Astrocyte (in vitro differentiated cells and primary cell): Measurements from ENCODE around the gene DMRTA2. TPM values are rescaled to one million over a fixed set of nuclear protein-coding genes. Genes with fewer than 3 reads are reported as not detected.

Source experiments
- DNase-seq: peaks from one replicate; pipeline ENCODE4 v3.0.0-alpha.2; 2010; ENCODE audit warnings: low read depth
- FAIRE-seq: peaks from 2 replicates; lab custom pipeline; 2011; peaks lifted over from hg19 to GRCh38; lab: Jason Lieb, UNC
- H2AFZ ChIP-seq: 2 replicates; pipeline ENCODE4 v1.6.0; 2012; ENCODE audit warnings: low read depth, low read length, inconsistent platforms
- H3K27ac ChIP-seq: 2 replicates; pipeline ENCODE4 v1.5.1; 2011; ENCODE audit warnings: low read depth, low read length, inconsistent platforms
- H3K27me3 ChIP-seq: 2 replicates; pipeline ENCODE4 v1.6.0; 2011; ENCODE audit warnings: low read length, inconsistent platforms; ENCODE audit not compliant: insufficient read depth
- H3K36me3 ChIP-seq: 2 replicates; pipeline ENCODE4 v1.5.1; 2011; ENCODE audit warnings: low read length, inconsistent platforms; ENCODE audit not compliant: insufficient read depth
- H3K4me1 ChIP-seq: 2 replicates; pipeline ENCODE4 v1.5.1; 2011; ENCODE audit warnings: low read length, inconsistent platforms; ENCODE audit not compliant: insufficient read depth
- H3K4me2 ChIP-seq: 2 replicates; pipeline ENCODE4 v1.6.0; 2012; ENCODE audit warnings: low read length, inconsistent platforms
- H3K4me3 ChIP-seq: 2 replicates; pipeline ENCODE4 v1.5.1; 2011; ENCODE audit warnings: low read depth, mild to moderate bottlenecking, low read length, inconsistent platforms; ENCODE audit not compliant: insufficient read depth
- H3K79me2 ChIP-seq: 2 replicates; pipeline ENCODE4 v1.6.0; 2012; ENCODE audit warnings: mild to moderate bottlenecking, low read length, inconsistent platforms; ENCODE audit not compliant: insufficient read depth
- H3K9ac ChIP-seq: 2 replicates; pipeline ENCODE4 v1.6.0; 2012; ENCODE audit warnings: mild to moderate bottlenecking, low read length, inconsistent platforms
- H3K9me3 ChIP-seq: 2 replicates; pipeline ENCODE4 v1.5.1; 2012; ENCODE audit warnings: low read depth, mild to moderate bottlenecking, low read length, inconsistent platforms; ENCODE audit not compliant: insufficient read depth
- H4K20me1 ChIP-seq: 2 replicates; pipeline ENCODE4 v1.6.0; 2012; ENCODE audit warnings: low read length, inconsistent platforms; ENCODE audit not compliant: insufficient read depth
- H3K27ac Mint-ChIP-seq: one replicate; pipeline ENCODE4 v1.8.0; 2021; ENCODE audit warnings: mild to moderate bottlenecking, mixed read lengths; ENCODE audit not compliant: unreplicated experiment
- H3K27me3 Mint-ChIP-seq: one replicate; pipeline ENCODE4 v1.8.0; 2021; ENCODE audit warnings: low read depth, mixed read lengths; ENCODE audit not compliant: unreplicated experiment
- H3K36me3 Mint-ChIP-seq: one replicate; pipeline ENCODE4 v1.8.0; 2021; ENCODE audit warnings: low read depth, mixed read lengths; ENCODE audit not compliant: unreplicated experiment
- H3K4me1 Mint-ChIP-seq: one replicate; pipeline ENCODE4 v1.8.0; 2021; ENCODE audit warnings: low read depth, mixed read lengths; ENCODE audit not compliant: unreplicated experiment
- H3K4me3 Mint-ChIP-seq: one replicate; pipeline ENCODE4 v1.8.0; 2021; ENCODE audit warnings: mild to moderate bottlenecking, moderate library complexity, mixed read lengths; ENCODE audit not compliant: unreplicated experiment
- H3K9me3 Mint-ChIP-seq: one replicate; pipeline ENCODE4 v1.8.0; 2021; ENCODE audit warnings: mild to moderate bottlenecking, mixed read lengths; ENCODE audit not compliant: unreplicated experiment
- EZH2 ChIP-seq: IDR thresholded peaks from 2 replicates; pipeline ENCODE4 v1.6.1; 2012; ENCODE audit warnings: mild to moderate bottlenecking, low read length, inconsistent platforms; ENCODE audit not compliant: insufficient read depth
- total RNA-seq: library from RNA; stranded (reverse); gene quantifications from 2 replicates; pipeline ENCODE4 v1.2.1, GENCODE V29; 2021
- TF ChIP-seq, protein P1 (sequence below): IDR thresholded peaks from 2 replicates; pipeline ENCODE4 v1.5.1; 2011; ENCODE audit warnings: low read depth, mild to moderate bottlenecking, inconsistent platforms, low read length, moderate library complexity; ENCODE audit not compliant: insufficient read depth

Gene DMRTA2
- total RNA-seq, 1 donor from 2014 or later, result not detected

DNA sequence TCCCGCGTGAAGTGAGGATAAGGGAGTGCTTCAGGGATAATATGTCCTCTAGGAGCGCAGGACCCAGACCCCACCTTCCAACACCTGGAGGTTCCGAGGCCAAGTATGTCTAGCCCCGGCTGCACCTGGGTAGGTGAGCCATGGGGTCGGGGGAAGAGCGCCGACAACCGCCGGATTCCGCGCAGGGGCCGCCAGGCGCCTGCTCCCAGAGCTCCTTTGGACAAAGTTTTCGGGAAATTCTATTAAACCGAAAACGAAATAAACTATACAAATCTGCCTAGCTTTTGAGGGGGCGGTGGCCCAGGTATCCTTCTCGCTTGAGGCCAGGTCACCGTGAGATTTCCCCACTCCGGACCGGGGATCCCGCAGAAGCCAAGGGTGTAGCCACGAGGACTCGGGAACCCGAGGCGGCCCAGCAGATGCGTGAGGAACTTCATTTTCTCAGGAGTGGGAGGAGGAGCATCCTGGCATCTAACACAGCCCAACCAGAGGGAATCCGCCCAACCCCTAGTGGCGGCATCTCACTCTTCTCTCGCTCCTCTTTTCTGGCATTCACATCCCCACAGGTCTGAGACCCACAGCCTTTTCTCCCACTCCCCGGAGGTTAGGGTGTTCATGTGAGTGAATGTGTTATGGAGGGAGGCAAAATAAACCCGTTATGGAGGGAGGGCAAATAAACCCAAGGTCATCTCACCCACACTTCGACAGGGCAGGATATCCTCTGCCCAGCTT, 2.3 kb upstream of the DMRTA2 start:
- H3K9me3 ChIP-seq, result no peaks in the 10 kb centered on the region
- H3K4me3 Mint-ChIP-seq, result no peak overlapping the region
- H3K79me2 ChIP-seq, result peaks cover 16% of the 10 kb centered on the region
- TF ChIP-seq EZH2, result peak; percentile 29
- TF ChIP-seq, protein P1, sequence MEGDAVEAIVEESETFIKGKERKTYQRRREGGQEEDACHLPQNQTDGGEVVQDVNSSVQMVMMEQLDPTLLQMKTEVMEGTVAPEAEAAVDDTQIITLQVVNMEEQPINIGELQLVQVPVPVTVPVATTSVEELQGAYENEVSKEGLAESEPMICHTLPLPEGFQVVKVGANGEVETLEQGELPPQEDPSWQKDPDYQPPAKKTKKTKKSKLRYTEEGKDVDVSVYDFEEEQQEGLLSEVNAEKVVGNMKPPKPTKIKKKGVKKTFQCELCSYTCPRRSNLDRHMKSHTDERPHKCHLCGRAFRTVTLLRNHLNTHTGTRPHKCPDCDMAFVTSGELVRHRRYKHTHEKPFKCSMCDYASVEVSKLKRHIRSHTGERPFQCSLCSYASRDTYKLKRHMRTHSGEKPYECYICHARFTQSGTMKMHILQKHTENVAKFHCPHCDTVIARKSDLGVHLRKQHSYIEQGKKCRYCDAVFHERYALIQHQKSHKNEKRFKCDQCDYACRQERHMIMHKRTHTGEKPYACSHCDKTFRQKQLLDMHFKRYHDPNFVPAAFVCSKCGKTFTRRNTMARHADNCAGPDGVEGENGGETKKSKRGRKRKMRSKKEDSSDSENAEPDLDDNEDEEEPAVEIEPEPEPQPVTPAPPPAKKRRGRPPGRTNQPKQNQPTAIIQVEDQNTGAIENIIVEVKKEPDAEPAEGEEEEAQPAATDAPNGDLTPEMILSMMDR, result no peak
- peaks cover 39% of the 10 kb centered on the region for H3K9me3 Mint-ChIP-seq
- H3K27me3 ChIP-seq, result peaks cover 93% of the 10 kb centered on the region
- peak overlapping the region; percentile 82 for H3K4me2 ChIP-seq
- no peak overlapping the region for H3K4me3 ChIP-seq
- peak overlapping the region; percentile 26 for H3K27ac Mint-ChIP-seq
- no peak overlapping the region for H2AFZ ChIP-seq
- no peak overlapping the region for H3K9ac ChIP-seq
- no peak for DNase-seq
- H3K27me3 Mint-ChIP-seq, result peaks cover 83% of the 10 kb centered on the region
- H3K4me1 ChIP-seq, result peaks cover 8% of the 10 kb centered on the region
- H4K20me1 ChIP-seq, result peaks cover 32% of the 10 kb centered on the region
- H3K4me1 Mint-ChIP-seq, result peaks cover 3% of the 10 kb centered on the region
- H3K36me3 Mint-ChIP-seq, result peaks cover 3% of the 10 kb centered on the region
- no peak for FAIRE-seq
- no peak overlapping the region for H3K27ac ChIP-seq
- no peaks in the 10 kb centered on the region for H3K36me3 ChIP-seq

DNA sequence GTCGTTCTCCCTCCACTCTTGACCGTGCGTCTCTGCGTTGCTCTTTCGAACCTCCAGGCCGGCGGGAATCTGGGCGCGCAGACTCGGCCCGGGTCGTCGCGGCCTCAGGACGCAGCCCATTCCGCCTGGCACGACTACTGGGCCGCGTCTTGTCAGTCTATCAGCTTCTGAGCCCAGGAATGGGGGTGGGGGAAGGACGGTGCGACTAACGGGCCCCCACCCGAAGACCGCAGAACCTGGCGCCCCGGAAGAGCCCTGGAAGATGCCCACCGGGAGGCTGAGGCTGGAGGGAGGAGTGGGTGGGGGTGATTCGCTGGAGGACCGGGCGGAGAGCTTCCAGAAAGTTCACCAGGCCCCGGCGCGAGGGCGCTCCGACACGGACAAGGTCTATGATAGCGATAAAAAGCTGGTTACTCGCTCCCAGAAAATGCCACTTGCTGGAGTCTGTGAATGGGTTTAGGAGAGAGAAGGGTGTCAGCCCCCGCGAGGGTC, 1.7 kb upstream of the DMRTA2 start:
- H3K36me3 ChIP-seq, result no peaks in the 10 kb centered on the region
- Mint-ChIP-seq H3K27me3 (peaks cover 83% of the 10 kb centered on the region), H3K36me3 (peaks cover 3% of the 10 kb centered on the region), H3K4me3 (no peak overlapping the region), H3K27ac (peak overlapping the region; percentile 89), H3K9me3 (peaks cover 38% of the 10 kb centered on the region), H3K4me1 (peaks cover 3% of the 10 kb centered on the region)
- peaks cover 23% of the 10 kb centered on the region for H3K79me2 ChIP-seq
- no peak overlapping the region for H2AFZ ChIP-seq
- no peaks in the 10 kb centered on the region for H3K9me3 ChIP-seq
- no peak for DNase-seq
- TF ChIP-seq, protein P1, result no peak
- TF ChIP-seq EZH2, result peak; percentile 52
- H3K4me3 ChIP-seq, result peak overlapping the region; percentile 54
- H3K9ac ChIP-seq, result peak overlapping the region; percentile 54
- H4K20me1 ChIP-seq, result peaks cover 38% of the 10 kb centered on the region
- H3K4me2 ChIP-seq, result peak overlapping the region; percentile 82
- H3K27ac ChIP-seq, result no peak overlapping the region
- peaks cover 8% of the 10 kb centered on the region for H3K4me1 ChIP-seq
- no peak for FAIRE-seq
- H3K27me3 ChIP-seq, result peaks cover 93% of the 10 kb centered on the region
